Fibroblast of skin of scalp (primary cell): Measurements from ENCODE around the gene WDR7.

ENCODE experiments used
- DNase-seq: peaks from one replicate; pipeline ENCODE4 v3.0.0-alpha.2; 2013

WDR7 gene

DNA sequence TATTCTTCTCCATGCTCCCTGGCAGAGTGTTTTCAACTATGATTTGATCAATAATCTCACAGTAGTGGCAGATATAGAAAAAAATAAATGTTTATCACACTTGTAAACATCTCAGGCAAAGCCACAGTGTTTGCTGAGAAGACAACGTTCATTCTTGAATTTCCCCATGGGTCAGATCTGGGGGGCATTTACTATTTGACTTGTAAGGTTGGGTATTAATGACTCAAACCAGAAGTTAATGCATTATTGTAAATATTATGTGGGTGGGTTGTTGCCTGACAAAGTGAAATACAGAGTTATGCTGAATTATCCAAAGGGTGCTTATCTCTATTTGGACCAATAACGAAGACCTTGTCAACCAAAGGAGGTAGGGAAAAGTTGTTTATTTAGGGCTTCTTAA is 346.0 kb downstream of the WDR7 start:
- DNase-seq, result no peak

DNA sequence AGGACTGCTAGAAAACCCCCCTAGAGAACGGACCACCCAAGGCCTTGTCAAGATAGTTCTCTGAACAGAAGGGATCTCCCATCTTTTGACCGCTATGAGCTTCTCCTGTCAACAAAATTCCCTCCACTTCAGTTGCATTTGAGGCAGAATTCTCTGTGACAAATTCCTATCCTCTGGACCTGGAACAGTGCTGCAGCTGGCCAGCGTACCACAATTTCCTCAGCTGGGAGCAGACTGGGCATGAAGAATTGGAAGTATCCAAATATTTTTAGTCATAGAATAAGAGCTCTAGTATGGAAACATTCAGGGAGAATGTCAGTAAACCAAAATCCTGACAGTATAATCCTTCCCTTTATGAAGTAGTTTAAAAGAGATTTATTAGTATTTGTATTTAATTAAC is 348.7 kb downstream of the WDR7 start:
- no peak for DNase-seq

DNA sequence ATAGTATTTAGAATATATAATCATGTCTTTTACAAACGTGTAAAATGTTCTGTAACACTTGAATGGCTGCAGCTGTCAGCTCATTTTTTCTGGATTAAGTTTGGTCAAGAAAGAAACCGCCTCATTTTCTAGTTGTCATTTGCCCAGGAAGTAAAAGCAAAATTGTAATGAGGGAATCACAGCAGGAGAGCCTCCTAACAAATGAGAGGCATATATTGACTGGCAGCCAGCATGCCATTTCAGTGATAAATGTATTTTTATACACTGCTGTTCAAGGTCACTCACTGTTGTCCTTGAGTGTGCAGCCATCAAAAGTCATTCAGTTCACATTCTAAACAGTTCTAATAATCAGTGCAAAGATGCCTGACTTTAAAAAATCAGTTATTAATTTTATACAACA is 351.5 kb downstream of the WDR7 start:
- DNase-seq, result peak; percentile 27

DNA sequence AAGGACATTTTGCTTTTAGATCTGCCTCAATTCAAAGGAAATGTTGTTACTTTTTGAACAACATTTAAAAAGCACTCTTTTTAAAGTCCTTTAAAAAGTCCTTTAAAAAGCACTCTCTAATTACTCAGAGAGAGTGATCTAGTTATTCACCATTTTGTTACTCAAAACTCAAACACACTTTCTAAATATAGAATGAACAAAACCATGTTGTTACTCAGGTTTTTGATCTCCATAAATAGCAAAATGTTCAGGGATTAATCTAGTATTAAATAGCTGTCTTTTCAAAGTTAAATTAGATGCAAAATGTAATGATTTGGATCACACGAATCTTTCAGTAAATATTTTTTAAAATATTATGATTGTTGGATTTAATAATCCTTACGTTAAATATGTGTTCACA is 352.2 kb downstream of the WDR7 start:
- no peak for DNase-seq

DNA sequence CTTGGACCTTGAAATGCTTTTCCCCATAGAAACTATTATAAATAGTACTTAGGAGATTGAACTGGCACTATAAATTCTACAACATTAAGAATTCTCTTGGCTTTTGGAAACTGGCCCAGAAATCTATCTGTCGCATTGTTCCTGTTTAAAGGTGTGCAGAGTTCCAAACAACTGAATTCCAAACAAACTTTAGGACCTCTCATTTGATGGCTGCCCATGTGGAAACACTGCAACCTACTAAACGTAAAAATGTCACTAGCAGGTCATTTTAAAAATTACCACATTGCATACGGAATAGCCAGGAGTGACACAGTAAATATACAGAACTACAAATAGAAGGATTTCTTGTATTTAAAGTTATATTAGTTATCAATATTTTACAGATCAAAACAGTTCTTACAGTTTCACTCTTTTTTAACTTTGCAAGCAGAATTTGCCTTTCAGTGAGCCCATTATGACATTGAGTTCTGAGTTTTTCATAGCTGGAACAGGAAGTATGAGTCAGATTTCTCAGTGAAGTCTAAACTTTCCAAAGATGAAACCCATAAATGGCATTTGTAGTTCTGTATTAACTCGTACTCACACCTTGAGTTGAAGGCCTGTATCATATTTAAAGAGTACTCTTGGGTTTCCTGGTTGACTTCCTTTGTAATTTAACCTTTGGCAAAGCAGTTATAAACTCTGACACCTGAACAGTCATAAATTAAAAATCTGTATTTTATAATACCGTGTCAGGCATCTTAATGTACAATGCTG is 353.4 kb downstream of the WDR7 start:
- DNase-seq, result peak; percentile 40

DNA sequence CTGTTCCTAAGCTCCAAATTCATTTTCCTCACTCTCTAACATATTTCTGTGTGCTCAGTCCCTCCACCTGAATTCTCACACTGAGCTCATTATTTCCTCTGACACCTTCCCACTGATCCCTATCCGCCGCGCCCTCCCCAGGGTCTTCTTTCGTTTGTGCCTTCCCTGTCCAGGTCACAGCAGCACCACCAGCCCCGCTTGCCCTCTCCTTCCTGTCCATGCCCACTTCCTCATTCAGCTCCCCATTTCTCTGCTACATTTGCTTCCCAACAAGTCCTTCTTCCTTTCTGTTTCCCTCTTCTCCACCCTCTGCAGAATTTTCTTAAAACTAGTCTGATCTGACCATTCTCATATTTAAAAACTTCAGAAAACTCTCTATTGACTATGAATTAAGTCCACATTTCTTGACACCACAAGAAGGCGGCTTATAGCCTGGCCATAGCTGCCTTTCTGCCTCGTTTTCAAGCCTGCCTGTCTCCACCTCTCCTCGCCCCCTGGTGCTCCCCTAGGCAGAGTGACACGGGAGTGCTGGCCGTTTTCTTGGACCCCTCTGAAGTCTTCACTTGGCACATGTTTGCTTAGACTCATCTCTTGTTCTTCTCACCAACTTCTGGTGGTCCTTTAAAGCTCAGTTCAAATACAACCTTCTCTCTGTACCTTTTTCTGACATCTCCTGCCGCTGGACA is 357.0 kb downstream of the WDR7 start:
- no peak for DNase-seq

DNA sequence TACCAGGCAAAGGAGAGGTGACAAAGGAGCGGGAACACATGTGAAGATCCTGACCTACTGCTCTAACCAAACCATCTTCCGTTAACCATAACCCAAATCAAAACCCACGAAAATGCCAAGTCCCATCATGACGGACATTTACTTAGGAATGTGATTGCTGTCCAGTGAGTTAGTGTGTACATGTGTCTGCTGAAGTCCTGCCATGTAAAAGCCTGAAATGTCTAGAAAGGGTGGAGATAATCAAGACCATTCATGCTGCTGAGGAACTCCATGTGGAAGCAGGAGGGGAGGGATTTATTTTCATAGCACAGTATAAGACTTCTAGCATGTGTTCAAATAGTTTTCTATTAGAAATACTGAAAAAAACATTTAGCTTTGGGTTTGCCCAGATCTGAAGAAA is 358.7 kb downstream of the WDR7 start:
- peak; percentile 9 for DNase-seq

DNA sequence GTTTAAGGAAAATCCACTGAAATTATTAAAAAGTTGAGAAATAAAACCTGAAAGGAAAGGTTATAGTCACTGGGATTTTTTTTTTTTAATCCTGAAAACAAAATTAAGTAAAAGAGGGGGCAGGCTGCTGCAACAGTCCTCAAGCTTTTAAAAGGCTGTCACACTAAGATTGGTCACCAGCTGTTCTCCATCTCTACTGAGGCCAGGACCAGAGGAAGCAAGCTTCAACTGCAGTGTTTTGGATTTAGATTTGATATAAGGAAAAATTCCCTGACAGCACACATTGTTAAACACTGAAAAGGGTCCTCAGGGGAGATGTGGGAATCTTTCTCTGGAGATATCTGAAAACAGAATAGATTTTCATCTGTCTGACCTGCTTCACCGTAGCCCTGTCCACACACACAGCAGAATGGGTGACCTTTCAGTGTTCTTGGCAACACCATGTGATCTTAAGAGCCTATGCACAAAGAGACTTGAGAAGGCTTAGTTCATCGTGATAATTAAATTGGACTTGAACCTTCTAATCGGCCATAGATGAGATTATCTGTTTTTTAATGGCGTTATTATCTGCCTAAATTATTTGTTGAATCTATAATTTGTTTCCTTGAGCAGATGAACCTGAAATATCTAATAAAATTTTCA is 363.7 kb downstream of the WDR7 start:
- DNase-seq, result no peak

DNA sequence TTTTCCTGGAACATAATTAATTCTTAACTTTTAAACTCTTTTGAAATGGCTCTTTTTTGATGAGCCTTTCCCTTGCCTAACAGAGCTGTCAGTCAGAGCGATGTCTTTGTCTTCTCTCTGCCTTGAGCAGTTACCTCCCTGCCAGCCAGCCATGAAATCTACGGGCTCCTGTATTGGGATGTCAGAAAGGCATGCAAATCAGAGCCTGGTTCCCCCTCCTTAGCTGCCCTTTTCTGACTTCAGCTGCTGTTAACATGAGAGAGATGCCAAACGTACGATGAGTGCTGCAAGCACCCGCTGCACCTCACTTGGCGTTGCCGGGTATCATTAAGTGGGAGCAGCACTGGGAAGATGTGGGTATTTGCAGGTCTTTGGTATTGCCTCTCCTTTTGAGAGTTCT is 364.3 kb downstream of the WDR7 start:
- no peak for DNase-seq

DNA sequence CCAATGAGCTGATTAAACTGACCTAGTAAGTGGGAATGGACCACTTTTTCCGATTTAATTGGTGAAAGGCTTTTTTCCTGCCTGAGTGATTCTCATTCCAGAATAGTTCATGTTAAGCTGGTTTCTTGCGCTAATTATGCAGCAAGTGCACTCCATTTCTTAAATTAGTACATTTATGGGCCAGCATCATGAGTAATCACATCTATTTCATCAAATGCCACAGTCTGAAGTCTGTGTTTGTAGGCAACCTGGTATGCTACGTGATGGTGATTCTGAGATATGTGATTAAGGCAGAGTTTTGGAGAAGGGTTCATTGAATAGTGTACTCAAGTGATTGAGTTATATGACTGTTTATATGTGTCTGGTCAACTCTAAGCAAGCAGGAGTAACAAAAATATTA is 367.7 kb downstream of the WDR7 start:
- DNase-seq, result no peak

DNA sequence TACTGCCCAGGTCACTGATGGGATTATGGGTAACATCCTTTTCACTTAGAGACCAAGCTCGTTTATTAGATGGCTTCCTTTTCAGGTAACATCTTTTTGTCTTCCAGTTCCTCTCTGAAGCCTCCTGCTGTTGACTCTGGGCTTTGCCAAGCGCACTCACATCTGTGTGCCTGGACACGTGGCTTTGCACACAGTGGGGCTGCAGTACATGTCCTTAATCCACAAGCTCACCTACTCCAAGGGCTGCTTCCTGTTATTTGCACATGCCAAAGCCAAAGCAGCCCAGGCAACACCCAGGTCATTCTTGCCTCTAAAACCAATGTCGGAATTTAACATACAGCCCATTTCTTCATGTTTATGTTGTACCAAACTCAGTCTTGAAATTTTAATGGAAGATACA is 371.6 kb downstream of the WDR7 start:
- no peak for DNase-seq

DNA sequence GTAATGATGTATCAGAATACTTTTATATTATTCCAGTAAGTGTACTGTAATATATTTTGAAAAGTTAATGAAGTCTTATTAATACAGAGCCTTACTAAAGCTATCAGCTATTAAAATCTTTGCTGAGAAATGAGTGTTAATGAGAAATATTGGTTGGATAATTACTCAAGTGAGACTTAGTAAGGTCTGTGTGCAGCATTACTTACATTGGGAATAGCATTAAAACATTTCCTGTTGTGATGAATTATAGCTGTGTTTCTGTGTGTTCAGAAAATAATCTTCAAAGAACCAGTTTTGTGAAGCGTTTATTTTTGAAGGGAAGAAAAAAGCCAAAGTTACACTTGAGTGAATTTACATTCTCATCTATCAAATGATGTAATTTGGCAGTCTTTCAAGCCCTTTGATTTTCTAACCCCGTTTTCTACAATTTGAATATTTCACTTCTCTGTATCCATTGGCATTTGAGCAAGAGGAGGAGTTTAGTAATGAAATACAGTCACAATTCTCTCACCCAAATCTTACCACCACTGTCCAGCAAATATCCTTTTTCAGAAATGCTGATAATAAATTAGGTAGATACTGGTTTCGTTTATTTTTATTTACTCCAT is 372.2 kb downstream of the WDR7 start:
- no peak for DNase-seq

DNA sequence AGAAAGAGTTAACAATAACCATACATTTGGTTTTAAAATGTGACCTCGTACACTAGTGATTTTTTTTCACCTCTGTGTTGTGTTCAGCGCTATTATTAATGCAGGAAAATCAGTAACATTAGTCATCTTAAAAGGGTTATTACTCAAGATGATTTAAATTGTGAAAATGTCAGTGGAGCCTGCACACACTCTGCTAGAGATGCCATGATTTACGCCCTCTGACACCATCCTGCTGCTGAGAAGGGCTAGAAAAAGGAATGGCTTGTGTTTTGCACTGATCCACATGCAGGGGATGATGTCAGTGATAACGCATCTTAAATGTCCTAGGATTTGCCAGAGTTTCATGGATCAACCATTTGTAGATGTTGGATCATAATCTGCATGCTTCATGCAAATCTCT is 374.4 kb downstream of the WDR7 start:
- peak; percentile 14 for DNase-seq

DNA sequence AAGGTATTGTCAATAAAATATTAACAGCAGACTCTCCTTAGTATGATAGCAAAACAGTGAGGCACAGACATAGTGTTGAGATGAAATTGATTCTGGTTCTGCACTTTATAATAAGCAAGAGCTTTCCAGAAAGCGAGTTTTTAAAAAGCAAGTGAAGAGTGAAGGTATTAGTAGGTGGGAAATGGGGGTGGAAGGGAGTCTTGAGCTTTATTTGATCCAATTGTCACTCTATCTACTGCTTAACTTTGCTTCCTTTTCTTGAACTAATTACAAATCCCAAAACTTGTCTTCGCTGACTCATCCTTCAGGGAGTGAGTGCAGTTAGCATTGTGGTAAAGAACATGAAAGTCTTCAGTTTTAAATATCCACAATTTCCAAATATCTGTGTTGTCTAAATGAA is 375.2 kb downstream of the WDR7 start:
- peak; percentile 15 for DNase-seq

DNA sequence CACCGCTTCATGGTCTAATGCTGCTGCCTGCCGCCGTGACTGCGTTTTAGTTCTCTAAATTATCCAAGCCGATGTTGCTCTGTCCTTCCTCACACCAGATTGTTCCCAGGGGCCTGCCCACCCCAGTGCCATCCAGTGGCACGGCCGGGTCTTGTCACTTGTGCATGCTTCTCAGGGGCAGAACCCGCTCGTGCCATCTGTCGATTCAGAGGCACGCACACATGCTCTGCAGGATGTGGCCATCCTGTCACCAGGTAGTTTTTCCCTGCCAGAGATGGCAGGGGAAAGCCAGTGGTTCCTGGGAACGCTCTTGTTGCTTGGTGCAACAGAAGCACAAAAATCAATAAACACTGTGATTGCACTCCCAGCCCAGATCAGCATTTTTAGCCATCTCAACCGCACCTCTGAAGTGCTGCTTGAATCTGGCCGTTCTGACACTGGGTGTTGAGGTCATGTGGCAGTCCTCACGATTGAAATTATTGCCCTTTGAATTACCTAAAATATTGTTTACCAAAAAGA is 376.1 kb downstream of the WDR7 start:
- DNase-seq, result no peak

DNA sequence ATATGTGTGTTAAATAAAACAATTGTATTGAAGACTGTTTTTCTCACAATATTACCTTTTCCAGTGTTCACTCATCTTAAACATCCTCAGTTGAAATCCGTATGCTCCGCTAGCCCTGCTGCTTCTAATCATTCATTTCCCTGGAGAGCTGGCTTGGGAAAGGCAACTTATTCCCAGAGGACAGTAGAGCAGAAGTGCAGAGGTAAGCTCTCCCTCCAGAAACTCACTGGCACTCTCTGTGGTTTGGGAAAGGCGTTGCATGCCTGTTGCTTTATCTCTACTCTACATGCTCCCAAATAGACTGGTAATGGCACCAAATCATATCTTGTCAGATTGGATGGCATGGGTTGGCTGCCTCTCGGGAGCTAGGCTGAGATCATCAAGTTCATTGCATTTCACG is 378.6 kb downstream of the WDR7 start:
- no peak for DNase-seq

DNA sequence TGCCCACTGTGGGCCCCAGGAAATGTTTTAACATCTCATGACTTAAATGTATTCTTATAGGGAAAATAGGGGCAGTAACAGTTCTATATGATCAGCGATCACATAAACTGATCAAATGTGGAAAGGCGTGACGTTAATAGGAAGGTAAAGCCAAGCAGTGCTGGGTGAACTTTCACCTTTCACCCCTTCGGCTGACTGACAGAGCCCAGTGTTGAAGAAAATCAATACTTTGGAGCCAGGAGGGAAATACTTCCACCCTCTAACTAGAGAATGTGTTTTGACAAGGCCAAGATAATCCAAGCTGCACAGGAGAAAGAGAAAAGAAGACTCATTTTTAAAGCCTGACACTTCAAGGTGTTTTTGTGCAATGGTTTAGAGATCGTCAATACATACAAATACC is 379.3 kb downstream of the WDR7 start:
- DNase-seq, result no peak

DNA sequence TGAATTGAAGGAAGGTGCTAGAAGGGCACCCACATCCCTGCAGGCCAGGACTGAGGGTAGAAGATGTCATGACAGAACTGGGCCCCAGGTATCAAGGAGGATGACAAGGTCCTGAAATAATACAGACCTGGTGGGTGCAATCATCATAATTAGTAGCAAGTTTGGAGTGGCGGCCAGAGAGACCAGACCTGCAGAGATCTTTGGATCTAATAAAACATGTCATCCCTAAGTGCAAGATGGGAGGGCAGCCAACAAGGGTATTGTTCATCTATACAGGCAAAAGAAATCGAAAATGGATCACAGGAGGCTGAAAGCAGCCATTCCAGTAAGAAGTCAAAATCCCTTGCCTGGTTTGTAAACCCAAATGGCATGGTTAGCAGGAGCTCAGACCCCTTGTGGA is 384.4 kb downstream of the WDR7 start:
- DNase-seq, result no peak

DNA sequence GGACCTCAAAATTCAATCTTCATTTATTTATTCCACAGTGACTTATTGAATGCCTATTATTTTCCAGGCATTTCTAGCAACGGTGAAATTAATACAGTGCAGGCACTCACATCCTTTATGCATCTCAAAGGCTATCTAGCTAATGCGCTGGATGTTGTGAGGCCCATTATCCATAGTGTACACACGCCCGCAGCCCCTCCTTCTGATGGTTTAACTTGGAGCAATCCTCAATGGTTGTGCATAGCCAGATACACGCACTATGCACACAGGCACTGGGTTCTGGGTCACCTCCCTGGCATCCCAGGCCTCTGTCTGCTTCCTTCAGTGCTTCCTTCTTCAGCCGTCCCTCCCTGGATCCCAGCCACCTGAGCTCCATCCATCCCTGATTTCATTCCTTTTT is 387.2 kb downstream of the WDR7 start:
- no peak for DNase-seq

DNA sequence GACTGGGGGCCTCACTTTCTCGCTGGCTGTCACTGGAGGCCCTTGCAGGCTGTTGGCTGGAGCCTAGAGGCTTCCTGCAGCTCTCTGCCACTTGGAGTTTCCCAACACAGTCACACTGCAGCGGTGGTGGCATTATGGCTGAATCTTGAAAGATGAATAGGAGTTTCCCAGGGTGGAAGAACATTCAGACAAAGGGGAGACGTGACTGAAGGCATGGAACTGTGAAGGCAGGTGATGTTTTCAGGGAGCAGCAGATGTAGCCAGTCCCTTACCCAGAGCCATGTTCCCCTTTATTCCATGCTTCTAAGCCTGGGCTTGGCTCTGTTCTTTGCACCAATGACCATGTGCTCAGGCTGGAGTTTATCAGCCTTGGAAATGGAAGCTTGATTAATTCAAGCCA is 389.0 kb downstream of the WDR7 start:
- no peak for DNase-seq

DNA sequence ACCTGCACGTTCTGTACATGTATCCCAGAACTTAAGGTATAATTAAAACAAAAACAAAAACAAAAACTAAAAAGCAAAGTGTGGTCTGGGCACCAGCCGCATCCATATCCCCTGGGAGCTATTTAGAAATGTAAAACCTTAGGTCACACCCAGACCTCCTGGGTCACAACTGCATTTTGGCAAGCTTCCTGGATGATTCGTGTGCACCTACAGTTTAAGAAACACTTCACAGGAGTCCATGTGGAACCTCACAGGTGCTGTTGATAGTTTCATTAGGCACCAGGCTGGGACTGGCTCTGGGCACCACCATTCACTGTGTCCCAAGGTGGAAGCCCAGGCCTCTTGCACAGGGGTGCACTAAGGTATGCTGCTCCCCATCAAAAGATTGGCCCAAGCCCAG is 392.1 kb downstream of the WDR7 start:
- no peak for DNase-seq

DNA sequence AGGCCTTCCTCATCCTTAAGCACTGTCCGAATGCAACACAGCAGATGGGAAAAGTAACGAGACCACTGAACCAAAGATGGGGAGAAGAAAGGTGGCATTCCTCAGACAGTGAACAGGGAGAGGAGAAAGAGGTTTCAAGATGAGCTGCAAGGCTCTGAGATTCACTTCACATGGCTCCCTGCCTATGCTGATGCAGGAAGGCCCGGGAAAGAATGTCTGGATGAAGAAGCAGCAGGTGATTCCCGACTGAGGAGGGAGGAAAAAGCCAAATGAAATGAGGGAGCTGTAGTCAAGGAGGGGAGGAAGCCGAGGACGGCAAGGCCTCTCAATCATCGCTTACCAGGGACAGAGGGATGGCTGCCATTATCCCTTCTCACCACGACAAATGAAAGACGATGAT is 397.2 kb downstream of the WDR7 start:
- no peak for DNase-seq

DNA sequence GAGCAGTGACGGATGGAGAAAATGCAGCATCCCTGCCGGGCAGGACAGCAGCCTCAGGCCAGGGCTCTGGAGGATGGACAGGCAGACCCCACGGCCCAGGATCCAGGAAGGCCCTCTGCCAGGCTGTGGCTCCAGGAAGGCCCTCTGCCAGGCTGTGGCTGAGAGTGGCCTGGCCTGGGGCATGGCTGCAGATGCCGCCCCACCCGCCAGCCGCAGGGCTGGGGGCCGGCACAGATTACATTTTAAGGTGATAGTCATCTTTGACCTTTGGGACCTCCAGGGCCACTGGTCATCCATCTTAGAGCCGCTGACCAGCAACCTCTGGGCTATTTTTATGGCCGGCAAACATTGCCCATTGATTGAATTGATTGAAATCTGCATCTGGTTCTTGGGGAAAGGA is 397.7 kb downstream of the WDR7 start:
- DNase-seq, result no peak
